Brain microvascular endothelial cell (primary cell): ENCODE measurements around the gene ALK.

Experiments
- DNase-seq: peaks from one replicate; pipeline ENCODE4 v3.0.0-alpha.2; 2020
- H3K27ac ChIP-seq: fragments of 250-450 bp; sonication (Bioruptor Pico); 2 replicates; pipeline ENCODE4 v1.5.1; 2020; ENCODE audit warnings: mild to moderate bottlenecking, moderate library complexity
- H3K27me3 ChIP-seq: fragments of 250-450 bp; sonication (Bioruptor Pico); replicated peaks from 2 replicates; pipeline ENCODE4 v1.5.1; 2020; ENCODE audit warnings: mild to moderate bottlenecking
- H3K36me3 ChIP-seq: fragments of 250-450 bp; sonication (Bioruptor Pico); replicated peaks from 2 replicates; pipeline ENCODE4 v1.5.1; 2020; ENCODE audit warnings: mild to moderate bottlenecking
- H3K4me3 ChIP-seq: 2 replicates; pipeline ENCODE4 v1.5.1; 2011; ENCODE audit warnings: low read depth, mild to moderate bottlenecking, control low read depth, low read length, moderate library complexity
- CTCF ChIP-seq: IDR thresholded peaks from 2 replicates; pipeline ENCODE4 v1.5.1; 2011; ENCODE audit warnings: low read depth, mild to moderate bottlenecking, moderate library complexity, low read length, control low read depth, inconsistent platforms; ENCODE audit errors: missing control alignments
- in situ Hi-C: cut with HindIII; loops from 2 replicates; pipeline ENCODE4 v1.10.0; 2017; ENCODE audit warnings: low sequenced_read_pairs, low pct_ligation_motif_present

ALK gene

GRCh38 chr2:29447513-29447912 lies 473.9 kb downstream of the ALK start:
- DNase-seq: no peak
- Histone ChIP-seq H3K36me3 (no peaks in the 10 kb centered on the region), H3K4me3 (no peak overlapping the region), H3K27me3 (no peaks in the 10 kb centered on the region), H3K27ac (no peak overlapping the region)
- no peak for TF ChIP-seq CTCF
- in situ Hi-C loops: no loop called here

GRCh38 chr2:29446847-29447246 lies 474.5 kb downstream of the ALK start:
- TF ChIP-seq CTCF: no peak
- in situ Hi-C loops: no loop called here
- no peak for DNase-seq

GRCh38 chr2:29444150-29444549 lies 477.2 kb downstream of the ALK start:
- no peak overlapping the region for H3K27ac ChIP-seq
- in situ Hi-C loops: no loop called here
- TF ChIP-seq CTCF: no peak
- DNase-seq: no peak
- H3K36me3 ChIP-seq: no peaks in the 10 kb centered on the region
- no peak overlapping the region for H3K4me3 ChIP-seq
- no peaks in the 10 kb centered on the region for H3K27me3 ChIP-seq

More at GRCh38 chr2:29446847-29447246, 474.5 kb downstream of the ALK start:
- H3K27ac ChIP-seq: no peak overlapping the region
- H3K27me3 ChIP-seq: no peaks in the 10 kb centered on the region
- no peaks in the 10 kb centered on the region for H3K36me3 ChIP-seq
- H3K4me3 ChIP-seq: no peak overlapping the region

- Histone ChIP-seq H3K4me3 (no peak overlapping the region), H3K36me3 (no peaks in the 10 kb centered on the region), H3K27ac (no peak overlapping the region), H3K27me3 (no peaks in the 10 kb centered on the region)
- DNase-seq: no peak
- in situ Hi-C loops: no loop called here
- TF ChIP-seq CTCF: no peak
Measured at GRCh38 chr2:29443627-29444026, 477.8 kb downstream of the ALK start.

- Histone ChIP-seq H3K4me3 (no peak overlapping the region), H3K27ac (no peak overlapping the region), H3K36me3 (no peaks in the 10 kb centered on the region), H3K27me3 (no peaks in the 10 kb centered on the region)
- in situ Hi-C loops: no loop called here
- no peak for TF ChIP-seq CTCF
- no peak for DNase-seq
Measured at GRCh38 chr2:29443151-29443550, 478.2 kb downstream of the ALK start.

- no peak for DNase-seq
- Histone ChIP-seq H3K36me3 (no peaks in the 10 kb centered on the region), H3K27me3 (no peaks in the 10 kb centered on the region), H3K27ac (no peak overlapping the region), H3K4me3 (no peak overlapping the region)
- in situ Hi-C loops: no loop called here
- TF ChIP-seq CTCF: no peak
Measured at GRCh38 chr2:29440921-29441623, 480.3 kb downstream of the ALK start.
